NCI-H1048 (cell line): ENCODE measurements around the gene TSFM.
"Not testable (repeated sequence)": the region's sequence is repeated elsewhere in the genome, so short reads cannot be mapped to it uniquely, and the experiment has no call there.

Experiments used
- DNase-seq: peaks from one replicate; lab custom pipeline; 2025; lab: John Stamatoyannopoulos, UW

Gene TSFM

DNA sequence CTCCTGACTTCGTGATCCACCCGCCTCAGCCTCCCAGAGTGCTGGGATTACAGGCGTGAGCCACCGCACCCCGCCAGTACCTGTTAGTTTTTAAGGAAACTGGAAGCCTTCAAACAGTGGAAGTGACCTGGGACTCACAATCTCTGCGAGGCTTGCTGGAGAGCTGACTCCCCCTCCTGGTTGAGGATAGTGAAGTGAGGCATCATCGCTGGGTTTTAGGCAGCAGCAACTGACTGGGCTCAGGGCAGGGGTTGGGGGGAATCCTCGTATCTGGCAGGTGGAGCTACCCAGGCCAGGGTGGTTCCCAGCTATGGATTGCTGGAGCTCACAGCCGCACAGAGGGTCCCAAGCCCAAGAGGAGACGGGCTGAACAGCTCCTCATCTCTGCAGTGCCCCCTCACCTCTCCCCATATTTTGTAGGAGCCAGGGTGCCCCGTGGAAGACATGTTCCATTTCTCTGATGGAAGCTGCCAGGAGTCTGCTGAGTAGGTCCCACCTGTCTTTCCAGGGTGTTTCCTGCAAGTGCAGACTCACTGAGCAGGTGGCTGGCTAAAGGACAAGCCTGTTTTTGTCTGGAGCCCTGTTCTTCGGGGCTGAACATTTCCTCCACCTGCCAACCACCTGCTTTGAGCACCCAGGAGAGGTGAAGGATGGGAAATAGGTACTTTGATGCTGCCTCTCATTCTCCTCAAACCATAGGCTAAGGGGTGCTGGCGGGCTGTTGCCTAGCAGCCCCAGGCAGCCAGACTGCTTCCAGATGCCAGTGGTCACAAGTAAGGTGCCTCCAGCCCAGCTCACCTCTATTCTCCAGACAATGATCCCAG is 32.8 kb downstream of the TSFM start:
- no peak for DNase-seq

DNA sequence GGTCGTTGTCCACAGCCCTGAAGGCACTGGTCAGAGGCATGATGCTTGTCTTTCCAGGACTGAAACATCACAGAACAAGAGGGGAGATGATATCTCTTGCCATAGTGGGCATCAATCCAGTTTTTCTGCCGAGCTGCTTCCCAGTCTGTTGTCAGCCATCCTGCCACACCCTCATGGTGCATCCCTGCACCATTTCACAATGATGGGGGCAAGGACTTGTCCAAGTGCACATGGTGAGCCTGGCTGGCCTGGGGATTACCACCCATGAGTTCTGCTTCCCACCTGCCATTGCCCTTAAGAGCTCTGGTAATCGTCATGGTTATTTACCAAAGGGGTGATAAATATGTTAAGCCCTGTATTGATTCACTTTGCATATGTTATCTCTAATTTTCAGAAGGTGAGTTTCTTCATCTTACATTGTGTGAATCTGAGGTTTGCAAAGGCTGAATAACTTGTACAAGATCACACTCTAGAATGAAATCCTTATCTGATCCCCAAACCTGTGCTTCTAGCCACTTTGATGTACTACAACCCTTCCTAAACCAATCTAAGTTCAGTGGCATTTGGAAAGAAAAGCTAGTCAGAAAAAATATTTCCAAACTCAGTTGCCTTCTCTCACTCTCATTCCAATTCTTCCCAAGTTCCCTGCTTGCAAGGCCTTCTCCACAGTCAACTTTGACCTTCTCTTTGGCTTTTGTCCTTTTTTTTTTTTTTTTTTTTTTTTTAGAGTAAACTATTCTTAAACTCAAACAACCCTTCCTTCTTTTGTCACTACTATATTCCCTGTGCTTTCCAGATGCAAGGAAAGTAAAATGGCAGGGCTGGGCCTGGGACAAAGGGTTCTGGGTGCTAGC is 33.6 kb downstream of the TSFM start:
- DNase-seq, result no peak

DNA sequence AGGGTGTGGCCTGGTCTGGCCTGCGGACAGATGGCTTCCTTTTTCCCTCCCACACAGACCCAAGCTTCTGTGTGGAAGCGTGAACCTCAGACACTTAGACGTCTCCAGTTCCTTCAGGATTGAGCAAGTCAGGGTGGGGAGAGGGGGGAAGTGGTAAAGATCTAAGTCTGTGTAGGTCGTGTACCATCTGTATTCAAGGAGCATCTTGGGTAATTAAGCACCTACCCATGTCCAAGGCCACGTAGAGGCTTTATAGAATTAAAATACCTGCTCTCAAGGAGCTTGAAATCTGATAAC is 34.2 kb downstream of the TSFM start:
- no peak for DNase-seq

DNA sequence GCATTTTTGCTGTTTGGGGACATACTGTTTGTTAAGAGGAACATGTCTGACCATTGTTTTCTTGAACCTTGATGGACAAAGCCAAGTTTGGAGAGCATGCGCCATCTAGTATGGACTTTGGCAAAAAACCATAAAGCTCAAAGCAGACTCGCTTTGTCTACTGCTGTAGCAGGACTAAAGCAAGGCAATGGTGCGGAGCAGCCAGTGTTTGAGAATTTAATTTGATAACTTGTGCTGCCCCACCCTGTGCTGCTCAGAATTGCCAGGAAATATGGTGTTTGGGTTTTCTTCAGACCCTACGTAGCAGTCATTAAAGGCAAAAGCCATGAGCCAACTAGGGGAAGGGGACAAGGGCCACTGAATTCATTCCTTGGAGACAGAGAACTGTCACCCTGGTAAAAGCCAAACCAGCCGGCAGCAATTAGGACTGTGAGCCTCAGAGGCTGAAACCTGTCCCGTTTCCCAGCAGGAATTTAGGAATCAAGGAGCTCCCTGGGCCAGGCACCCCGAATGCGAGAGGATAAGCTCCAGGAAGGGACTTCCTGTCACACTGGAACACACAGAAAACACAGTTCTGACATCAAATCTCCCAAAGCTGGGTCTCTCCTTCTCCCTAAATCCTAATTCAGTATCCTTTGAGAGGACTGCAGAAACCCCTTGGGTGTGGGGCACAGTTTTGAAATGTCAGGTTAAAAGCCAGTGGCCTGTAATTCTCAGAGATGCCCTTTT is 34.8 kb downstream of the TSFM start:
- DNase-seq, result no peak

DNA sequence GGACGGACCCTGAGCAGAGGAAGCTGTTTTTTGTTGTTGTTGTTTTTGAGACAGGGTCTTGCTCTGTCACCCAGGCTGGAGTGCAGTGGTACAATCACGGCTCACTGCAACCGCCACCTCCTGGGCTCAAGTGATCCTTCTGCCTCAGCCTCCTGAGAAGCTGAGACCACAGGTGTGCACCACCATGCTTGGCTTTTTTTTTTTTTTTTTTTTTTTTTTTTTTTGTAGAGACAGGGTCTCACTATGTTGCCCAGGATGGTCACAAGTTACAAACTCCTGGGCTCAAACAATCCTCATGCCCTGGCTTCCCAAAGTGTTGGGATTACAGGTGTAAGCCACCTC is 35.4 kb downstream of the TSFM start:
- not testable (repeated sequence) for DNase-seq

DNA sequence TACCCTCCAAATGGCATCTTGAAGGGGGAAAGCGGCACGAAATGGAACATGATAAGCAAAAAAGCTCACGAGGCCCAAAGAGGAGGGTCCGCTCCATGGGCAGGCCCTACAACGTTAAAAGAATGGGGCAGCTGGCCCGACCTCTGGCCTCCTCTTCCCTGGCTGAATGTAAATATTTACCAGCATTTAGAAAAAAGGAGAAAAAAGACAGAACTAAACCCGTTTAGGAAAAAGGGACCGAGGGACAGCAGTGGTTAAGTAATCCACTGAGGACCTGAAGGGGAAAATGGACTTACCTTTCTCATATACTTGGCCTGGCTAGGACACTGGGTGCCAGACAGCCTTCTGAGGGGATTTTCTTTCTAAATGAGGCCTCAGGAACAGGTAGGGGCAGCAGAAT is 37.5 kb downstream of the TSFM start:
- not testable (repeated sequence) for DNase-seq

DNA sequence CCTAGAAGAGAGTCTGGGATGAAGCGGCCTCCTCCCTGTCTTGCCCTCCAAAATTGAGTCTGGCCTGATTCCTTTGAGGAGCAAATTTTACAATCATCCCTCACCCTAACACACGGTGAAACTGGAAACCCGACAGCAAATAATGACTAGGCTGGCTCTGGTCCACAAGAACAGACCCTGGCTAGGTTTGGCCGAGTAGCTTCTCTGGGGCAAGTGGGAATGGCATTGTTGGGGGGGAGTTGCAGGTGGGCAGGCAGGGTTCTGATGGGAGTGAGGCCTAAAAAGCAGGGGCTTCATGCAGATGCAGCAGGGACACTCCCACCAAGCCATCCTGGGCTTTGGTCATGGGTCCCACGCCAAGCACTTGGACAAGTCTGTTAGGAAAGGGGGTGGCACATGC is 38.4 kb downstream of the TSFM start:
- DNase-seq, result not testable (repeated sequence)

DNA sequence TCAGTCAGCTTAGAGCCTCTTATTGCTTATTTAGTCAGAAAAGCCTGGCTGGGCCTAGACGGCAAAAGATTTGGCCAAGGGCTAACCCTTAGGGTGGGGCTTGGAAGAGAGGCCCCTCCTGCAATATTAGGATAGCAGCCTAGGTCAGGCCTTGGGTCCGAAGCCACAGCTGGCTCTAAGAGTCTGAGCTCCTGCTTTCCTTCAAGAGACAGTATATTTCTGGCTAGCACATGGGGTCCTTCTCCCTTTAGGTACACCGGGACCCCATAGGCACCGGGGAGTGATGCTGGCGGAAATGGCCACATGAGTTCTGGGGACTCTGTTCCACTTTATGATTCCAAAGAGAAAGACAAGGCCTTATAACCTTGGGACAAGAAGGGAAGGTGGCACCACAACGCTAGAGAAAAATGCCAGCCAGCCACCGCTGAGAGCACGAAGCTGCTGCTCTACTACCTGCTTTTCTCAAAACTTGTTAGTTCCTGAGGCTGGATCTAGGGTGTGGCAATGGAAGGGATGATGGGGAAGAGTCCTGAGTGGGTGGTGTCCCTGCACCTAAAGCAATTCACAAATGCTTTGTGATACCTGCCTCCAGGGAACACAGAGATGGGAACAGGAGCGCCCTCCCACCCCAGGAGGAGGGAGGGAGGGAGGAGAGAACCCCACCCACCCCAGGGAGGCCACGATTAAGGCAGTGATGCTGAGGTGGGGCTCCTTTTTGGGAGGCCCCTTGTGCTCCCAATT is 39.1 kb downstream of the TSFM start:
- no peak for DNase-seq

DNA sequence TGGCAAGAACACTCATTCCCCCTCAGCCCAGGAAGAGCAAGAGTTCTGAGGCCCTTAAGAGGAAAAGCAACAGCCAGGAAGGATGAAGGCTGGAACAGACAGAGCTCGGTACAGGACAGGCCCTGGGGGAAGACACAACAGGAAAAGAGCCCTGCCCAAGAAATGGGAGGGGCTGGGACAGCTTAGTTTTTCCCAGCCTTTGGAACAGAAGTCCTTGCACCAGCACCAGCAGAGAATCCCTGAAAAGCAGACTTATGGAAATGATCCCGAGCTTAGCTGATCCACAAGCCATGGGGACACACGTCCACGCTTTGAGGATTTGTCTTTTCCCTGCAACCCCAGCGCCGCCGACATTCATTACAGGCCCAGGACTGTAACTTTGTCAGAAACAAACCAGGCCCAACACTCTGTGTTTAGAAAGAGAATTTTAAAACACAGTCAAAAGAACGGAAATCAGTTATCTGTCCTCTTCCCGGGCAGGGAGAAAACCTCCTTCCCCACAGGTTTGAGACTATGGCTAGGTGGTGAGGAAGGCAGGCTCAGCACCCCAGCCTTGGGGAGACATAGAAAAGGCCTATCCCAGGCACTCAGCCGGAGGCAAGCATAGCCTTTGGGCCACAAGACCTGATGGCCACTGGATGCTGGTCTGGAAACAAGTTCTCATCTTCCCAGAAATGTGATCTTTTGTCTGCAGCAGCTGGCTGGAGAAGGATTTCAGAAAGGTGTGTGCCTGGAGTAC is 40.0 kb downstream of the TSFM start:
- no peak for DNase-seq

DNA sequence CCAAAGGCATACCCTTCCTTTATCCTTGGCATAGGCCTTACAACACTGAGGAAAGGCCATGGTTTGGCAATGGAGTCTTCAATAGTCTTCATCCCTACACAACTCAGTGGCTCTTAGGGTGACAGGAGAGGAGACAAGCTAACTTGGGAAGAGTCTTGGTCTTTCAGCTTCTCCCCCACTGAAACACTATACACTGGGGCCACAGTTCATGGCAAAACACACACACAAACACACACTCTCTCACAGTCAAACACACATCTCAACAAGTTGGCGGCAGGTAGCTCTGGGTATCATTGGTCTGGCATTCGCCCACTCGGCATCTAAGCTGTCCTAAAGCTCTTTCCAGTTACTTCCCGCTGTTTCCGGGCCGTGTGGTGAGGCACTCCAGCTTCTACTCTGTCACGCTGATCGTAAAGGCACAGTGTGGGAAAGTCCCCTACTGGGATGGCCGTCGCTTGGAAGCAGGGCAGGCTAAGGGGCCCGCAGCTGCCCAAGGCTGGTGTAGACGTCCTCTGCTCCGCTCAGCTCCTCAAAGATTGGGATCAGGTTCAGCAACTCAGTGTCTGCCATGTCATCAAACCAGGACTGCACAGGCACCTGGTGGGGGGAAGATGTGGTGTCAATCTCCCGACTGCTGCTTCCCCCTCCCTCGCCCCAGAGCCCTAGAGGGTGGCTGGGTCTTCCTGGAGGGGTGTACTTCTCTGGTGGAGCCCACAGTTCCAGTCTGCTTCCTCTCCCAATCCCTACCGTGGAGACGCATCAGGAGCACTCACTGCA is 40.7 kb downstream of the TSFM start:
- no peak for DNase-seq

DNA sequence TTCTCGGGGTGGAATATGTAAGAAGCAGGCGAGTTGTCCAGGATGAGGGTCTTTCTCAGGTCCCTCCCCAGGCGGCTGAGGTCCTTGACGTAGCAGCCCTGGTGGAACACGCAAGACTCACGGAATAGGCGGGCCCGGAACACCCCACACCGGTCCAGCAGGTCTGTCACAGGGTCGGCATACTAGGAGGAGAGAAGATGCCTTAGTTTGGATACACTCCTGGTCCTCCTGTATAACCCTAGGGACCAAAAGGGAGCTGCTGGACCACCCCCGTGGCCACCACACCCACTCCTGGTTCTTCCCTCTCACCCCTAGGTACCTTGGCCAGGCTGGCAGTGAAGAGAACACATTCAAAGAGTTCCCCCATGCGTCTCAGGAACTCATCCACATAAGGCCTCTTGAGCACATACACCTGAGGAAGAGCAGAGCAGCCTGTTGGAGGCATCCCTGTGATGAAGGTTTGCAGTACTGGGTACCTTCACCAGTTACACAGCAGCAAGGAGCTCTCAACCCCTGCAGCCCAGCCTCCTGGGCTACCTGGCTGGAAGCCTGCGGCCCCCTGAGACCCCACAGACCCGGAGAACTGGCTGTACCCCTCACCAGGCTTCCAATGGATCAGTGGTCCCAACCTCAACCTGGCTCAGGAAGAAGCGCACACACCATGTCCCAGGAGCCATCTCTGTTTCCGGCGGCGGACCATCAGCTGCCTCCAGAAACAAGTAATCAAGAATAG is 41.5 kb downstream of the TSFM start:
- DNase-seq, result no peak

DNA sequence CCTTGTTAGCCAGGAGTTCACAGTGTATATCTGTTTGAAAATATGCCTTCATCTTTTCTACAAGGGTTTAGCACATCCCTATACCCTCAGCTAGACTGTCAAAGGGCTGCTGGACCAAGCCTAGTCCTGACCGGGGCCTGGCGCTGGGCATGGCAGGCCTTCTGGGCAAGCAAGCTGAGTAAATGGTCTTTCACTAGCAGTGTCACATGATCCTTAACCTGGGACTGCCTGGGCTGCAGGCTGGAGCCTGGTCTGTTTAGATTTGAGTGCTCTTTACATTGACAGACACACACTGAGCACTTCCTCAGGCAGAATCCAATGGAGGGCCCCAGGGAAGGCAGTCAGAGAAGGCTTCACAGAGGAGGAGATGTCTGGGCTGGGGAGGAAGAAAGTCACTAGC is 42.9 kb downstream of the TSFM start:
- DNase-seq, result no peak

DNA sequence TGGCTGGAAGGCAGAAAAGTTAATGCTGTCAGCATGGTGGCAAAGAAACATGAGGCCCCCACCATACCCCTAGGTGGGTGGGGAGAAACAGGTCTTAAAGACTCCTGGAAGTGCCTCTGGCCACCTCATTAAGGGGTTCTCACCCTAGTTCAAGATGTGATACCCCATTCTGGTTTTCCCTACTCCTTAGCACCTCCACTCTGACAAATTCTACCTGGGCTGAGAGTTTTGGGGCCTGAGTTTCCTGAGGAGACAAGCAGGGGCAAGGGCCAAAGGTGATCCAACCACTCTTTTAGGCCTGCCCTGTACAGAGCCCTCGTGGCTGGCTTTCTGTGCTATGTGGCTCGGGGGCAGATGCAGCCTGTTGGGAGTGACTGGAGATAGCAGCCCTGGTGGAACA is 43.8 kb downstream of the TSFM start:
- no peak for DNase-seq

DNA sequence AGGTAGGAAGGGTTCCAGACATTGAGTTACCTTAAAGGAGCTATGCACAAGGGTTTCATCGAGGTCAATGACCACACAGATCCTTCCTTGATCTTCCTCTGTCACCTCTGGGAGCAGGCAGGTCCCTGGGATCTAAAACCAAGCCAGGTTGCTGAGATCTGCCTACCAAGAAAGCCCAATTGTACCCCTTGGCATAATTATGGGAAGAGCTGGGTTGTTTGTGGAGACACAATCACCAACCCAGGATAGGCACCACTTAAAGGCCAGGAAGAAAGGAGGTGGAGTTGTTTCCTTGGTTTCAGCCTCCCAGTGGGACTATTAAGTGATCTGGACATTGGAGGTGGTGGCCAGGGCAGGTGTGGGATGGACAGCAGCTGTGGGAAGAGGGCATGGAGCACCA is 44.4 kb downstream of the TSFM start:
- DNase-seq, result no peak

DNA sequence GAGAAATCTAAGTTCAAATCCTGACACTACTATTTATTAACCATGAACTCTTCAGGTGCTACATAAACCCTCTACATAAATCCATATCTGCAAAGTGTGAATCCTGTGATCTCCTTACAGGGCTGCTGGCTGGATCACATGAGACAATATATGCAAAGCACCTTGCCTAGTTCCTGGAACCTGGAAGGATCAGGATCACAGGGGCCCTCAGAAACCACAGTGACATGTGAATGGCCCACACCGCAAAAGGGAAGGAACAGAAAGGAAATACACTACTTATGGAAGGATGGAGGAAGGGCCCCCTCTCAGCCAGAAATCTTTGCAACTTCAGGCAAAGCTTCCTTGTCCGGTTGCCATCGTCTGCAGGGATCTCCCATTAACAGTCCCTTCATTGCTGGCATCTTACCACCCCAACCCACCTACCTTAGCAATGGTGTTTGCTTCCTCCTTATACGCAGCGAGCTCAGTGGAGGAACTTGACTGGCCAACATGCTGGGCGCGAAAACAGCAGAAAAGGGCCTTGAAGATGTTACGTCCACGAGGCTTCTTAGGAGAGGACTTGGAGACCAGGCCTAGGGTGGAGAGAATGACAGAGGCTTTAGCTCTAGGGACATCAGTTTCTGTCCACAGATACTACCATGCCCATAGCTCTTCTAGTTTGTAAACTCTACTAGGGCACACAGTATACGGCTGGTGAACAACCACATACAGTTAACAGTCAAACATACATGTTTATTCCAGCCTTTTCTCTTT is 46.6 kb downstream of the TSFM start:
- no peak for DNase-seq

DNA sequence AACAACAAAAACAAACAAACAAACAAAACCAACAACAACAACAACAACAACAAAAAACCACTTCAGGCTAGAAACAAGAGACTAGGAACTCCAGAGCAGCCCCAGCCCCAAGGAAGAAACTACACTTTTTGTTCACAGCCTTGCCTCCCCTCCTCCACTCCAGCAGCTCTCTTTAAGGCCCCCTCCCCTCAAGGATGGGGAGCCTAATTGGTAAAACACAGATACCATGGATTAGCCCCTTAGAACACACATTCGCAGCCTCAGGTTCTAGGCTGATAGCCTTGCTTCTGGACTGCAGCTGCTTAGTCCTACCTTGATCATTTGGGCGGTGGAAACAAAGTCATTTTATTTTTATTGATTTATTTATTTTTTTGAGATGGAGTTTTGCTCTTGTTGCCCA is 47.8 kb downstream of the TSFM start:
- DNase-seq, result no peak

DNA sequence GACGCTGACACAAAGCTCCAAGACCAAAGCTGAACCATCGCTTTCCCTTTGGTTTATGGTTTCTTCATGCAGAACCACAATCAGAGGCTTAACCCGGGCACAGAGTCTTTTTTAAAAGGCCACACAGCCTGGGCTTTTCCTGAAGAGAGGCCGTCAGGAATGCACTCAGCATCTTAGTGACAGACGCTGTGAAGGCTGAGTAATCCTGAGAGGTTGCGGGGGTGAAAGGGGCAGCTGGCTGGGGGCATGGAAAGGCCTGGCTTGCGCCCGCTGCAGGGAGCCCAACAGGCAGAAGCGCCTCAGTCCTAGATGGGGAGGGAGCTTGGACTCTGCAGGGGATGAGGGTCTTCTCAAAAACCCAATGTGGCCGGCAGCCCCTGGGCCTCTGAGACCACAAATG is 50.4 kb downstream of the TSFM start:
- DNase-seq, result no peak

DNA sequence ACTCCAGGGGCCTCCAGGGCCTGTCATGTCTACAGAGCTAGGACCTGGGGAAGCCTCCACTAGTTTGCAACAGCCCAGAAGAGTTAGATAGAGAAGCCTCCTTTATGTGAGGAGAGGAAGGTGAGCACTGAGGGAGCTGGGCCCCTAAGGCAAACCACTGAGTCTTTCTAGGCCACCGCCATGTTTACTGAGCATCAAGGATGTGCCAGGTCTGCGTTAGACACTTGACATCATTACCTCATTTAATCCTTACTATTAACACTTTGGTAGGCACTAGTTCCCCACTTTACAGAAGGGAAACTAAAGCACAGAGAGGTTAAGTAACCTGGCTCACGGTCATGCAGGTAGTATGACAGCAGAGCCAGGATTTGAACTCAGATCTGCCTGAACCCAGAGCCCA is 51.1 kb downstream of the TSFM start:
- no peak for DNase-seq
